C4-2B (cell line): ENCODE results near the gene FUT6.
"Not testable (repeated sequence)": the region's sequence is repeated elsewhere in the genome, so short reads cannot be mapped to it uniquely, and the experiment has no call there.

Experiments
- H3K27ac ChIP-seq: fragments of 450-650 bp; 2 replicates; pipeline ENCODE4 v1.5.1; 2017
- CTCF ChIP-seq: fragments of 450-650 bp; conservative IDR thresholded peaks from 2 replicates; pipeline ENCODE4 v1.5.1; 2017; ENCODE audit warnings: mild to moderate bottlenecking
- ZFX ChIP-seq: fragments of 450-650 bp; IDR thresholded peaks from 2 replicates; pipeline ENCODE4 v1.6.1; 2017

The FUT6 gene

GRCh38 chr19:5839065-5840017 is at the start of gene FUT6:
Gene FUT6 (minus strand): TSS chr19:5839702. CDS start chr19:5832567, 7,135 bp downstream.
- no peak within 1 kb of the TSS for H3K27ac ChIP-seq
- TF ChIP-seq ZFX (no peak), CTCF (no peak)

DNA sequence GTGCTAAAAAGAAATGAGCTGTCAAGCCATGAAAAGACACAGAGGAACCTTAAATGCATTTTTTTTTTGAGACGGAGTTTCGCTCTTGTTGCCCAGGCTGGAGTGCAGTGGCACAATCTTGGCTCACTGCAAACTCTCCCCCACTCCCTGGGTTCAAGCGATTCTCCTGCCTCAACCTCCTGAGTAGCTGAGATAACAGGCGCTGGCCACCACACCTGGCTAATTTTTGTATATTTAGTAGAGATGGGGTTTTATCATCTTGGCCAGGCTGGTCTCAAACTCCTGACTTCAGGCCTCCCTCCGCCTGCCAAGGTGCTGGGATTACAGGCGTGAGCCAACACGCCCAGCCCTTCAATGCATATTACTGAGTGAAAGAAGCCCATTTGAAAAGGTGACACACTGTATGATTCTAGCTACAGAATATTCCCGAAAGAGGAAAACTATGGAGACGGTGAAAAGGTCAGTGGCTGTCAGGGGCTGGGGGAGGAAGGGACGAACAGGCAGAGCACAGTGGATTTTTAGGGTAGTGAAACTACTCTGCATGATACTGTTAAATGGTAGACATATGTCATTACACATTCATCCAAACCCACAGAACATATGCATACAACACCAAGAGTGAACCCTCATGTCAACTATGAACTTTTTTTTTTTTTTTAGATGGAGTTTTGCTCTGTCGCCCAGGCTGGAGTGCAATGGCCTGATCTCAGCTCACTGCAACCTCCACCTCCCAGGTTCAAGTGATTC is 44.7 kb upstream of the FUT6 start:
- not testable (repeated sequence) for H3K27ac ChIP-seq

DNA sequence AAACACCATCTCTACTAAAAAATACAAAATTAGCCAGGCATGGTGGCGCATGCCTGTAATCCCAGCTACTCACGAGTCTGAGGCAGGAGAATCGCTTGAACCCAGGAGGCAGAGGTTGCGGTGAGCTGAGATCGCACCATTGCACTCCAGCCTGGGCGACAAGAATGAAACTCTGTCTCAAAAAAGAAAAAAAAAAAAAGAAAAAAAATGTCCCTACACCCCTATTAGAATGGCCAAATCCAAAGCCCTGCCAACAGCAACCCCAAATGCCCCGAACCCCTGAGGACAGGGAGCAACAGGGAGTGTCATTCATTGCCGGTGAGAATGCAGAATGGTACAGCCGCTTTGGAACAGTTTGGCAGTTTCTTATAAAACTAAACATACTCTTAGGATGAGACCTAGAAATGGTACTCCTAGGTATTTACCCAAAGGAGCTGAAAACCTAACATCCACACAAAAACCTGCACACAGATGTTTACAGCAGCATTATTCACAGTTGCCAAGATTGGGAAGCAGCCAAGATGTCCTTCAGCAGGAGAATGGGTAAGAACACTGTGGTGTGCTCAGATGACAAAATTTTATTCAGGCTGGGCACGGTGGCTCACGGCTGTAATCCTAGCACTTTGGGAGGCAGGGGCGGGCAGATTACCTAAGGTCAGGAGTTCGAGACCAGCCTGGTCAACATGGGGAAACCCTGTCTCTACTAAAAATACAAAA is 43.8 kb upstream of the FUT6 start:
- not testable (repeated sequence) for H3K27ac ChIP-seq

- no peak overlapping the region for H3K27ac ChIP-seq
Measured at GRCh38 chr19:5882421-5882968, 43.0 kb upstream of the FUT6 start.

GRCh38 chr19:5881543-5882299 is 42.2 kb upstream of the FUT6 start:
- no peak for TF ChIP-seq CTCF
- no peak for TF ChIP-seq ZFX
- H3K27ac ChIP-seq: no peak overlapping the region

More at GRCh38 chr19:5882421-5882968, 43.0 kb upstream of the FUT6 start:
- TF ChIP-seq CTCF: no peak
- no peak for TF ChIP-seq ZFX

DNA sequence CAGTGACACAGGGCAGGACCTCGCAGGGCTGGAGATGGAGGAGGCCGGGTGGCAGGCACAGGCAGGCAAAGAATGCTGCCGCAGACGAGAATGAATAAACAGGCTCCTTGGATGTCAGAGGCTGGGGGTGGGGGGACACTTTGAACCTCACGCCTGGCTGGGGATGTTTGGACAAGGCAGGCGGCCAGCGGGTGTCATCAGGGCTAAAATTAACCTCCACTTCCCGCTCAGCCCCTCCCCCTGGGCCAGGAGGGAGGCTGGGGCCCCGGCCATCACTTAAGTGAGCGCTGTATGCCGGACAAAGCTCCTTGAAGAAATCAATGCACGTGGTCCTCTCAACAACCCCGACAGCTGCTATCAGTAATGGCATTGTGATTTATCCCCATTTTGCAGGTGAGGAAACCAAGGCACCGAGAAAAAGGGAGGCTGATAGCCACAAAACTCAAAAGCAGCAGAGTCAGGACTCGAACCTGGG is 41.1 kb upstream of the FUT6 start:
- TF ChIP-seq ZFX (no peak), CTCF (no peak)
- no peak overlapping the region for H3K27ac ChIP-seq

- no peak overlapping the region for H3K27ac ChIP-seq
- TF ChIP-seq ZFX: no peak
- no peak for TF ChIP-seq CTCF
Measured at GRCh38 chr19:5880196-5880595, 40.7 kb upstream of the FUT6 start.
